ENCODE results near the gene ATP1A3. TPM values are rescaled to one million over a fixed set of nuclear protein-coding genes. Genes with fewer than 3 reads are reported as not detected.
"Not testable (repeated sequence)": the region's sequence is repeated elsewhere in the genome, so short reads cannot be mapped to it uniquely, and the experiment has no call there.

ATP1A3 gene
- total and polyA plus RNA-seq, 8 donors: 0.12 to 0.45 (median 0.29) TPM; not detected in 5

GRCh38 chr19:42018503-42019193, 24.6 kb upstream of the ATP1A3 start:
- H3K9me3 ChIP-seq: no peaks in the 10 kb centered on the region
- no peak overlapping the region for H3K27ac ChIP-seq
- H3K27me3 ChIP-seq: no peaks in the 10 kb centered on the region
- no peak overlapping the region for H3K4me3 ChIP-seq
- no peak for DNase-seq
- H3K36me3 ChIP-seq: peaks cover 0 to 18% (median 3%) of the 10 kb centered on the region in 4 donors
- peaks cover 0 to 11% (median 0%) of the 10 kb centered on the region in 4 donors for H3K4me1 ChIP-seq
- intact Hi-C loops (cut with DNase I; ENCODE audit: low total_unique reads): no loop called here
- 65 to 70% (median 67%) methylated on average over 9 to 11 of the region's 11 CpGs for WGBS, 5 donors
- TF ChIP-seq POLR2AphosphoS5 (IDR thresholded peaks at IDR 0.05): no peak
- TF ChIP-seq, protein P1, sequence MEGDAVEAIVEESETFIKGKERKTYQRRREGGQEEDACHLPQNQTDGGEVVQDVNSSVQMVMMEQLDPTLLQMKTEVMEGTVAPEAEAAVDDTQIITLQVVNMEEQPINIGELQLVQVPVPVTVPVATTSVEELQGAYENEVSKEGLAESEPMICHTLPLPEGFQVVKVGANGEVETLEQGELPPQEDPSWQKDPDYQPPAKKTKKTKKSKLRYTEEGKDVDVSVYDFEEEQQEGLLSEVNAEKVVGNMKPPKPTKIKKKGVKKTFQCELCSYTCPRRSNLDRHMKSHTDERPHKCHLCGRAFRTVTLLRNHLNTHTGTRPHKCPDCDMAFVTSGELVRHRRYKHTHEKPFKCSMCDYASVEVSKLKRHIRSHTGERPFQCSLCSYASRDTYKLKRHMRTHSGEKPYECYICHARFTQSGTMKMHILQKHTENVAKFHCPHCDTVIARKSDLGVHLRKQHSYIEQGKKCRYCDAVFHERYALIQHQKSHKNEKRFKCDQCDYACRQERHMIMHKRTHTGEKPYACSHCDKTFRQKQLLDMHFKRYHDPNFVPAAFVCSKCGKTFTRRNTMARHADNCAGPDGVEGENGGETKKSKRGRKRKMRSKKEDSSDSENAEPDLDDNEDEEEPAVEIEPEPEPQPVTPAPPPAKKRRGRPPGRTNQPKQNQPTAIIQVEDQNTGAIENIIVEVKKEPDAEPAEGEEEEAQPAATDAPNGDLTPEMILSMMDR (IDR thresholded peaks at IDR 0.05): no peak
- no peak for TF ChIP-seq POLR2A (IDR thresholded peaks at IDR 0.05)
- no peak for TF ChIP-seq EP300 (IDR thresholded peaks at IDR 0.05)

DNA sequence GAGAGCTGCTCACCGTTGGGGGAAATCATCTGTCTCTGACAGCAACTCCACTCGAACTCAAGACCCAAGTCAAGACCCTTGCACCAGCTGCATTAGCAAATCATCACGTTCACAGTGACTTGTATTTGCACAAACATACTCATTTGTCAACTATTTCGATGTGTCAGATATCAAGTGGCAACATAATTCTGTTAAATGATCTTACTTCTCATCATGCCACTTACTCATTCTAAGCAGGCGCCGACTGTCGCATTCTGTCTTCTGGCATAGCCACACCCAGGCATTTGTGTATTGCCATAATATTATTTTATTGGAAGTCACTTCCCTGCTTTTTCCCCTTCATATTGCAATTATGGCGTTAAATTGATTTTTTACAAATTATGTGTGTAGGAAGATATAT, 23.0 kb upstream of the ATP1A3 start:
- Histone ChIP-seq H3K9me3 (no peaks in the 10 kb centered on the region), H3K27ac (no peak overlapping the region), H3K27me3 (no peaks in the 10 kb centered on the region), H3K36me3 (peaks cover 0 to 16% (median 3%) of the 10 kb centered on the region in 4 donors), H3K4me3 (no peak overlapping the region), H3K4me1 (peaks cover 0 to 7% (median 0%) of the 10 kb centered on the region in 4 donors)
- 77 to 81% (median 77%) methylated on average over 8 of the region's 8 CpGs for WGBS, 5 donors
- intact Hi-C loops (cut with DNase I; ENCODE audit: low total_unique reads): no loop called here
- no peak for DNase-seq
- TF ChIP-seq EP300 (IDR thresholded peaks at IDR 0.05) (no peak), POLR2A (IDR thresholded peaks at IDR 0.05) (no peak), POLR2AphosphoS5 (IDR thresholded peaks at IDR 0.05) (no peak)
- TF ChIP-seq, protein P1 (IDR thresholded peaks at IDR 0.05): no peak

DNA sequence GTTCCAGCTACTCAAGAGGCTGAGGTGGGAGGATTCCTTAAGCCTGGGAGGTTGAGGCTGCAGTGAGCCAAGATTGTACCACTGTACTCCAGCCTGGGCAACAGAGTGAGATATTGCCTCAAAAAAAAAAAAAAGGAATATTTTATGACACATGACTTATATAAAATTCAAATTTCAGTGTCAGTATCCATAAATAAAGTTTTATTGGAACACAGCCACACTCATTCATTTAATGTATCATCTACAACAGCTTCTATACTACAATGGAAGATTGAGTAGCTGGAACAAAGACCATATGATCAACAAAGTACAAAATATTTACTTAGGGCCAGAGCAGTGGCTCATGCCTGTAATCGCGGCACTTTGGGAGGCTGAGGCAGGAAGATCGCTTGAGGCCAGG, 18.7 kb upstream of the ATP1A3 start:
- WGBS, 5 donors: 76 to 85% (median 81%) methylated on average over 3 of the region's 3 CpGs
- H3K9me3 ChIP-seq; H3K4me1 ChIP-seq; H3K4me3 ChIP-seq; H3K27ac ChIP-seq; H3K36me3 ChIP-seq; DNase-seq; intact Hi-C loops (cut with DNase I; ENCODE audit: low total_unique reads); H3K27me3 ChIP-seq: not testable (repeated sequence)

GRCh38 chr19:42010245-42011126, 16.5 kb upstream of the ATP1A3 start:
- H3K4me1 ChIP-seq: peaks cover 0 to 7% (median 0%) of the 10 kb centered on the region in 4 donors
- intact Hi-C loops (cut with DNase I; ENCODE audit: low total_unique reads): no loop called here
- H3K27ac ChIP-seq: no peak overlapping the region
- H3K27me3 ChIP-seq: peaks cover 0 to 7% (median 6%) of the 10 kb centered on the region in 3 donors
- H3K9me3 ChIP-seq: no peaks in the 10 kb centered on the region
- TF ChIP-seq, protein P1 (IDR thresholded peaks at IDR 0.05): no peak
- TF ChIP-seq POLR2A (IDR thresholded peaks at IDR 0.05) (no peak), EP300 (IDR thresholded peaks at IDR 0.05) (no peak), POLR2AphosphoS5 (IDR thresholded peaks at IDR 0.05) (no peak)
- 76 to 80% (median 78%) methylated on average over 11 of the region's 11 CpGs for WGBS, 5 donors
- peaks cover 0 to 12% (median 5%) of the 10 kb centered on the region in 4 donors for H3K36me3 ChIP-seq
- no peak for DNase-seq
- no peak overlapping the region for H3K4me3 ChIP-seq

All from stomach (tissue), 9 donors.